ENCODE measurements around the gene BRD1. TPM values are rescaled to one million over a fixed set of nuclear protein-coding genes. Genes with fewer than 3 reads are reported as not detected.

The BRD1 gene
- polyA plus RNA-seq, 1 experiment, result 4.6 TPM

DNA sequence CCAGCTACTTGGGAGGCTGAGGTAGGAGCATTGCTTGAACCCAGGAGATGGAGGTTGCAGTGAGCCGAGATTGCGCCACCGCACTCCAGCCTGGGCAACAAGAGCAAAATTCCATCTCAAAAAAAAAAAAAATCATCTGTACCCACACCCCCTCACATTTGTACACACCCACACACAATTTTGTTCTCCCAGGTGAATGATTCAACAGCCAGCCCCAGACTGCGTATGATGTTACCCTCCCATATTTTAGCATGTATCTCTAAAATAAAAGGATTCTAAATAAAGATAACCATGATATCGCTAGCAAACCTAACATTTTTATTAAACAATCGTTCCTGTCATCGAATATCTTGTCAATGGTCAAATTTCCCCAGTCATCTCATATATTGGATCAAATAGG is 65.8 kb downstream of the BRD1 start:
- TF ChIP-seq, protein P1, sequence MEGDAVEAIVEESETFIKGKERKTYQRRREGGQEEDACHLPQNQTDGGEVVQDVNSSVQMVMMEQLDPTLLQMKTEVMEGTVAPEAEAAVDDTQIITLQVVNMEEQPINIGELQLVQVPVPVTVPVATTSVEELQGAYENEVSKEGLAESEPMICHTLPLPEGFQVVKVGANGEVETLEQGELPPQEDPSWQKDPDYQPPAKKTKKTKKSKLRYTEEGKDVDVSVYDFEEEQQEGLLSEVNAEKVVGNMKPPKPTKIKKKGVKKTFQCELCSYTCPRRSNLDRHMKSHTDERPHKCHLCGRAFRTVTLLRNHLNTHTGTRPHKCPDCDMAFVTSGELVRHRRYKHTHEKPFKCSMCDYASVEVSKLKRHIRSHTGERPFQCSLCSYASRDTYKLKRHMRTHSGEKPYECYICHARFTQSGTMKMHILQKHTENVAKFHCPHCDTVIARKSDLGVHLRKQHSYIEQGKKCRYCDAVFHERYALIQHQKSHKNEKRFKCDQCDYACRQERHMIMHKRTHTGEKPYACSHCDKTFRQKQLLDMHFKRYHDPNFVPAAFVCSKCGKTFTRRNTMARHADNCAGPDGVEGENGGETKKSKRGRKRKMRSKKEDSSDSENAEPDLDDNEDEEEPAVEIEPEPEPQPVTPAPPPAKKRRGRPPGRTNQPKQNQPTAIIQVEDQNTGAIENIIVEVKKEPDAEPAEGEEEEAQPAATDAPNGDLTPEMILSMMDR (IDR thresholded peaks at IDR 0.05; ENCODE audit: low read depth, low read length), result no peak
- Histone ChIP-seq H3K4me3 (ENCODE audit: low read depth, low read length) (no peak overlapping the region), H3K9me3 (ENCODE audit: control insufficient read depth, insufficient read depth, low read length) (peaks cover 27% of the 10 kb centered on the region), H3K27me3 (ENCODE audit: control insufficient read depth, insufficient read depth, low read length) (peaks cover 4% of the 10 kb centered on the region), H3K27ac (ENCODE audit: low read depth, low read length) (no peak overlapping the region)
- DNase-seq (ENCODE audit: low read depth, low spot score), result no peak
- CTCF ChIA-PET, result no interaction called here
- POLR2A ChIA-PET, result interaction anchor here (0.6 kb wide), 1 partner anchor 227 kb away, joined by 5 read pairs; no protein-coding TSS in a partner anchor

DNA sequence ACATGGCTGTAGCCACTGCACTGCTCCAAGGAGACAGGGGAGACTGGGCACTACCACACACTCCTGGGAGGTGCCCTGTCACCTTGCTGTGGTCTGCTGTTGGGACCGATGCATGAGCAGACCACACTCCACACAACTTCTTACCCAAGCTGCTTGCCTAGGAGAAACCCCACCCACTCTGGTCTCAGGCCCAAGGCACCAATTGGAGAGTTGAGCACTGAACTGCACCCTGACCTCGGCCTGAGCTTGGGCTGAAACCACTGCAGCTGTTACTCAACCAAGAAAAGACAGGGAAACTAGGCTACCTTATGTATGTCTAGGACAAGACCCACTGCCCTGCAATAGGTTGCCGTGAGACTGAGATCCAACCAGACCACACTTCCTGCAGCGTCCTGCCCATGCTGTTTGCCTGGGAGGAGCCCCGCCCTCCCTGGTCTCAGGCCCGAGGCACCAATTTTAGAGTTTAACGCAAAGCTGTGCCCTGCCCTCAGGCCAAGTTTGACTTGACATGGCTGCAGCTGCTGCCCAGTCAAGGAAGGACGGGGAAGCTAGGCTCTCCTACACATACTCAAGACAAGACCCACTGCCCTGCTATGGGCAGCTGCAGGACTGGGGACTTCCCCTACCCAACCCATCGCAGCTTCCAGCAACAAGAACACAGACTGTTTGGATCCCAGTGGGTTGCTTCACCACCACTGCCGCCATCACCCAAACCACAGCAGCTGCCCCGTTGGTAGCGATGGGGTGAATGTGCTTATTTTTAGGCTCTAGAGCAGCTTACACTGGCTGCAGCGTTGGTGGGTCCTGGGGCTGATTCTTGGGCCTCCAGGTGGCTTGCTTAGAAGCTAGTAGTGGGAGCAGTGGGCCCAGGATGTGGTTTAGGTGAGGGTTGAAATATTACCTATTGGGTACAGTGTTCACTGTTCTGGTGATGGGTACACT is 66.8 kb downstream of the BRD1 start:
- POLR2A ChIA-PET, result no interaction called here
- H3K27me3 ChIP-seq (ENCODE audit: control insufficient read depth, insufficient read depth, low read length), result peaks cover 5% of the 10 kb centered on the region
- H3K27ac ChIP-seq (ENCODE audit: low read depth, low read length), result no peak overlapping the region
- TF ChIP-seq, protein P1 (IDR thresholded peaks at IDR 0.05; ENCODE audit: low read depth, low read length), result no peak
- CTCF ChIA-PET, result no interaction called here
- no peak for DNase-seq (ENCODE audit: low read depth, low spot score)
- H3K4me3 ChIP-seq (ENCODE audit: low read depth, low read length), result no peak overlapping the region
- peaks cover 19% of the 10 kb centered on the region; the same call in 1 of the 2 replicates for H3K9me3 ChIP-seq (ENCODE audit: control insufficient read depth, insufficient read depth, low read length)

DNA sequence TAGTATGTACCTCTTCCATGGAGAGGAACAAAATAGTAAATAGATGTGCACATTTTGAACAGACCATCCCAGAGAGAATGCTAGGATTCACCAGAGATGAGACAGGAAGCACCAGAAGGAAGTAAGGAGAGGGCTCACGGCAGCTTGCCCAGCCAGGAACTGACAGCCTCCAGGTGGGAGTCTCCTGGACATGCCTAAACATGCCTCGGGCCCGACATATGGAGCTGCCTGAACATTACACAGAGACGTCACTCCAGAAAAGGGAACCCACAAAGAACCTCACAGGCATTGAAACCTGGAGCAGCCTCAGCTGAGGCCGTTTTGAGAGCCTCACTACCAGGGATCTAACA is 67.4 kb downstream of the BRD1 start:
- ChIA-PET CTCF (no interaction called here), POLR2A (no interaction called here)
- peaks cover 13% of the 10 kb centered on the region; the same call in 1 of the 2 replicates for H3K9me3 ChIP-seq (ENCODE audit: control insufficient read depth, insufficient read depth, low read length)
- H3K4me3 ChIP-seq (ENCODE audit: low read depth, low read length), result no peak overlapping the region
- peaks cover 5% of the 10 kb centered on the region for H3K27me3 ChIP-seq (ENCODE audit: control insufficient read depth, insufficient read depth, low read length)
- no peak for DNase-seq (ENCODE audit: low read depth, low spot score)
- no peak overlapping the region for H3K27ac ChIP-seq (ENCODE audit: low read depth, low read length)
- TF ChIP-seq, protein P1 (IDR thresholded peaks at IDR 0.05; ENCODE audit: low read depth, low read length), result no peak

DNA sequence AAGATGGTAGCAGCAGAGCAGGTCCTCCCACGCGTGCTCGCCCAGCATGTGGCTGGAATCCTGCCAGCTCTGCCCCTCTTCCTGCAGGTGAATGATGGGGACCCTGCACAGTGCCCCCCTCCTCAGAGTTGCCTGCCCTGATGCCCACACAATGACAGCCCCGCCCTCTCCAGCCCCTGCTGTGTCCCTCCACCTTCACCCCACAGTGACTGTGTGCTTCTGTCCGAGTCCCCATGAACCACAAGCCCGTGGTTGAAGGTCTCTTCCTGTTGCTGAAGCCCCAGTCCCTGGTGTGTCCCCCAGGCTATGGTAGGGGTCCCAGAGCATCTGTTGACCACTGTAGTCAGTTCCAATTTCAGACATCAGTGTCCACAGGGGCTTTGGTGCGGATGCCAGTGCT is 71.0 kb downstream of the BRD1 start:
- peaks cover 16% of the 10 kb centered on the region for H3K27me3 ChIP-seq (ENCODE audit: control insufficient read depth, insufficient read depth, low read length)
- TF ChIP-seq, protein P1 (IDR thresholded peaks at IDR 0.05; ENCODE audit: low read depth, low read length), result no peak
- H3K4me3 ChIP-seq (ENCODE audit: low read depth, low read length), result no peak overlapping the region
- H3K9me3 ChIP-seq (ENCODE audit: control insufficient read depth, insufficient read depth, low read length), result no peaks in the 10 kb centered on the region; the same call in 1 of the 2 replicates
- POLR2A ChIA-PET, result no interaction called here
- no peak overlapping the region for H3K27ac ChIP-seq (ENCODE audit: low read depth, low read length)
- CTCF ChIA-PET, result no interaction called here
- DNase-seq (ENCODE audit: low read depth, low spot score), result no peak

DNA sequence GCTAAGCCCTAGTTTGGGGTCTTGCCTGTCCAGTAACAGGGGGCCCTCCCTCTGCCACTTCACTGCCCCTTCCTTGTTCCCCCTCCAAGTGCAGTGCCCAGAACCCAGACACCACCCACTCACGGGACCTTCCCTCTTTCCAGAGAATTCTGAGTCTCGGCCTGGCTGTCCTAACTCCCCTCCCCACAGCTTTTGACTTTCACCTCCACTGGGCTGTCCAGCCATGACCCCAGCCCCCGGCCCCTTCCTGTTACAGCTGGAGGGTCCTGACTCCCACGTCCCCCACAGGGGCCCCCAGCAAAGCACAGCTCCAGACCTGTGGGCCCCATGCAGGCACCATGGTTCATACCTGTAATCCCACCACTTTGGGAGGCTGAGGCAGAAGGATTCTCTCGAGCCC is 71.5 kb downstream of the BRD1 start:
- CTCF ChIA-PET, result no interaction called here
- H3K4me3 ChIP-seq (ENCODE audit: low read depth, low read length), result no peak overlapping the region
- H3K27ac ChIP-seq (ENCODE audit: low read depth, low read length), result no peak overlapping the region
- POLR2A ChIA-PET, result no interaction called here
- peaks cover 19% of the 10 kb centered on the region for H3K27me3 ChIP-seq (ENCODE audit: control insufficient read depth, insufficient read depth, low read length)
- DNase-seq (ENCODE audit: low read depth, low spot score), result no peak
- TF ChIP-seq, protein P1 (IDR thresholded peaks at IDR 0.05; ENCODE audit: low read depth, low read length), result no peak
- no peaks in the 10 kb centered on the region; the same call in 1 of the 2 replicates for H3K9me3 ChIP-seq (ENCODE audit: control insufficient read depth, insufficient read depth, low read length)
